ENCODE results near the gene STT3A. TPM values are rescaled to one million over a fixed set of nuclear protein-coding genes. Genes with fewer than 3 reads are reported as not detected.
A peak's percentile ranks its signal among the peaks of the same experiment; 100 is the strongest.

STT3A gene
- total RNA-seq, 1 experiment from 2014 or later = 293 TPM

GRCh38 chr11:125626288-125626950 is 33.8 kb downstream of the STT3A start:
- peaks cover 34% of the 10 kb centered on the region for H3K36me3 Mint-ChIP-seq (ENCODE audit: insufficient read depth, unreplicated experiment)
- H3K4me3 Mint-ChIP-seq (ENCODE audit: unreplicated experiment) = peak overlapping the region; percentile 87
- POLR2A ChIA-PET = interaction anchor here (0.6 to 3.3 kb wide), 12 partner anchors 9 to 277 kb away, joined by 3 to 66 read pairs (median 5); partner anchors contain the start of genes EI24, HYLS1, PUS3 and STT3A
- CTCF ChIA-PET = interaction anchor here (0.5 to 1.3 kb wide), 21 partner anchors 10 to 741 kb away, joined by 3 to 11 read pairs (median 3); partner anchors contain the start of gene HYLS1
- peaks cover 33% of the 10 kb centered on the region for H3K4me1 Mint-ChIP-seq (ENCODE audit: insufficient read depth, unreplicated experiment)
- BruUV-seq (replicated peaks) = no TSS peak
- no peaks in the 10 kb centered on the region for H3K9me3 Mint-ChIP-seq (ENCODE audit: unreplicated experiment)
- TF ChIP-seq CTCF (IDR thresholded peaks at IDR 0.05; ENCODE audit: unreplicated experiment) = peak; percentile 36
- no peaks in the 10 kb centered on the region for H3K27me3 Mint-ChIP-seq (ENCODE audit: insufficient read depth, unreplicated experiment)
- DNase-seq (ENCODE audit: unreplicated experiment) = peak; percentile 97
- intact Hi-C loops (cut with micrococcal nuclease) = loop anchor here (1.0 kb wide), 1 partner anchor 248 kb away; no protein-coding TSS in a partner anchor
- peak overlapping the region; percentile 78 for H3K27ac Mint-ChIP-seq (ENCODE audit: low read depth, unreplicated experiment)

GRCh38 chr11:125627236-125627910 is 34.7 kb downstream of the STT3A start:
- peak; percentile 10 for DNase-seq (ENCODE audit: unreplicated experiment)
- intact Hi-C loops (cut with micrococcal nuclease) = no loop called here

GRCh38 chr11:125637840-125638239 is 45.2 kb downstream of the STT3A start:
- H3K27me3 Mint-ChIP-seq (ENCODE audit: insufficient read depth, unreplicated experiment) = no peaks in the 10 kb centered on the region
- peak overlapping the region; percentile 8 for H3K27ac Mint-ChIP-seq (ENCODE audit: low read depth, unreplicated experiment)
- ChIA-PET CTCF (interaction anchor here (1.6 kb wide), 1 partner anchor 11 kb away, joined by 11 read pairs; no protein-coding TSS in a partner anchor), POLR2A (no interaction called here)
- H3K9me3 Mint-ChIP-seq (ENCODE audit: unreplicated experiment) = no peaks in the 10 kb centered on the region
- TF ChIP-seq CTCF (IDR thresholded peaks at IDR 0.05; ENCODE audit: unreplicated experiment) = no peak
- H3K4me3 Mint-ChIP-seq (ENCODE audit: unreplicated experiment) = no peak overlapping the region
- peaks cover 52% of the 10 kb centered on the region for H3K36me3 Mint-ChIP-seq (ENCODE audit: insufficient read depth, unreplicated experiment)
- no TSS peak for BruUV-seq (replicated peaks)
- intact Hi-C loops (cut with micrococcal nuclease) = no loop called here
- H3K4me1 Mint-ChIP-seq (ENCODE audit: insufficient read depth, unreplicated experiment) = peaks cover 9% of the 10 kb centered on the region
- no peak for DNase-seq (ENCODE audit: unreplicated experiment)

More at GRCh38 chr11:125627236-125627910, 34.7 kb downstream of the STT3A start:
- POLR2A ChIA-PET = interaction anchor here (0.6 to 3.3 kb wide), 9 partner anchors 10 to 276 kb away, joined by 3 to 66 read pairs (median 6); partner anchors contain the start of genes EI24, HYLS1, PUS3 and STT3A
- peaks cover 27% of the 10 kb centered on the region for H3K36me3 Mint-ChIP-seq (ENCODE audit: insufficient read depth, unreplicated experiment)
- peak overlapping the region; percentile 87 for H3K4me3 Mint-ChIP-seq (ENCODE audit: unreplicated experiment)
- no TSS peak for BruUV-seq (replicated peaks)
- H3K4me1 Mint-ChIP-seq (ENCODE audit: insufficient read depth, unreplicated experiment) = peaks cover 24% of the 10 kb centered on the region
- H3K27me3 Mint-ChIP-seq (ENCODE audit: insufficient read depth, unreplicated experiment) = no peaks in the 10 kb centered on the region
- TF ChIP-seq CTCF (IDR thresholded peaks at IDR 0.05; ENCODE audit: unreplicated experiment) = no peak
- no peaks in the 10 kb centered on the region for H3K9me3 Mint-ChIP-seq (ENCODE audit: unreplicated experiment)
- H3K27ac Mint-ChIP-seq (ENCODE audit: low read depth, unreplicated experiment) = peak overlapping the region; percentile 78
- CTCF ChIA-PET = interaction anchor here (0.6 to 1.3 kb wide), 18 partner anchors 10 to 566 kb away, joined by 3 to 11 read pairs (median 4); partner anchors contain the start of gene HYLS1

GRCh38 chr11:125638315-125638714 is 45.7 kb downstream of the STT3A start:
- intact Hi-C loops (cut with micrococcal nuclease) = no loop called here
- no TSS peak for BruUV-seq (replicated peaks)
- H3K27ac Mint-ChIP-seq (ENCODE audit: low read depth, unreplicated experiment) = no peak overlapping the region

More at GRCh38 chr11:125638315-125638714, 45.7 kb downstream of the STT3A start:
- Mint-ChIP-seq H3K27me3 (ENCODE audit: insufficient read depth, unreplicated experiment) (no peaks in the 10 kb centered on the region), H3K36me3 (ENCODE audit: insufficient read depth, unreplicated experiment) (peaks cover 50% of the 10 kb centered on the region), H3K9me3 (ENCODE audit: unreplicated experiment) (no peaks in the 10 kb centered on the region), H3K4me3 (ENCODE audit: unreplicated experiment) (no peak overlapping the region), H3K4me1 (ENCODE audit: insufficient read depth, unreplicated experiment) (peaks cover 9% of the 10 kb centered on the region)
- ChIA-PET POLR2A (no interaction called here), CTCF (no interaction called here)
- no peak for TF ChIP-seq CTCF (IDR thresholded peaks at IDR 0.05; ENCODE audit: unreplicated experiment)
- no peak for DNase-seq (ENCODE audit: unreplicated experiment)
